NCI-H146 (cell line): ENCODE data around the gene TNS3.

Source experiments
- DNase-seq: peaks from one replicate; lab custom pipeline; 2025; lab: John Stamatoyannopoulos, UW

Gene TNS3

GRCh38 chr7:47428052-47428767 lies 153.7 kb downstream of the TNS3 start:
- DNase-seq, result peak; percentile 95

DNA sequence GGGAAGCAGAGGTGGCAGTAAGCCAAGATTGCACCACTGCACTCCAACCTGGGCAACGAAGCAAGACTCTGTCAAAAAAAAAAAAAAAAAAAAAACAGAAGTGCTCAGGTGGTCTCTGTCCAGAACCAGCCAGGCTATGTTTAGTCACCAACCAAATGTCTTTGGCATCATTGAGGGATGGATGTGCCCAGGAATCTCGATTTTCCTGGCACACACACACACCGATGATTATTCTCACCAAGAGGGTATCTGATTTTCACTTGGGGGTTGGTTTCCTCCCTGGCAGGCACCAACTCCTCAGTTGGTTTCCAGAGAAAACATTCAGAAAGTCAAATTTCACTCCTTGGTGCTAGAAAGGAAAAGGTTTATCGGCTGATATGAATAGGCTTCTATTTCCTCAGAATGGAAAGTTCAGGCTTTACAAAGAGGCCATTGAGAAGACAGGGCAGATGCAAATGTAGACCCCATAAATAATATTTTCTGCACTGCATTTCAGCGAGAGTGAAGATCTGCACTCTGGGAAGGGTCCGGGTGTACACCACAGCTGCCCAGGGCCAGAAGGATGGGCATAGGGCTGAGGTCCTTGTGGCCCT lies 154.8 kb downstream of the TNS3 start:
- DNase-seq, result no peak

DNA sequence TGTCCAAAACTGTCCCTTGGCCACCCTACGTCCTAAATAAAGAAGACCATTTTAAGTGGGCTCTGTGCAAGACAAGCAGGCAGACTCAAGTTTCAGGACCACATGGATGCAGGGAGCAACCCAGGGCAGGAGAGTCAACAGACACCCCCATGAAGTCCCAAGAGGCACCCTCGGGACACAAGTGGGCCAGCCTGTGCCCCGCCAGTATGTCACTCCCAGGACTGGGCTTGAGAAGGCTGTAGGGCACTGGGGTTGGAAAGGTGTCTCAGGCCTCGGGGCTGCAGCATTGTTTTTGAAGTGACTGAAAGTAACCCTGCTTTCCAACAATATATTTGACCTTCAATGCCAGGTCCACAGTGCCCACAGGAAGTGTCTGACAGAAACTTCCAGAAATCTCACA lies 157.4 kb downstream of the TNS3 start:
- no peak for DNase-seq

- no peak for DNase-seq
These were observed 158.7 kb downstream of the TNS3 start for GRCh38 chr7:47423196-47423595.

- no peak for DNase-seq
These were observed 159.3 kb downstream of the TNS3 start for GRCh38 chr7:47422611-47423010.

GRCh38 chr7:47421456-47421855 lies 160.5 kb downstream of the TNS3 start:
- DNase-seq, result no peak

DNA sequence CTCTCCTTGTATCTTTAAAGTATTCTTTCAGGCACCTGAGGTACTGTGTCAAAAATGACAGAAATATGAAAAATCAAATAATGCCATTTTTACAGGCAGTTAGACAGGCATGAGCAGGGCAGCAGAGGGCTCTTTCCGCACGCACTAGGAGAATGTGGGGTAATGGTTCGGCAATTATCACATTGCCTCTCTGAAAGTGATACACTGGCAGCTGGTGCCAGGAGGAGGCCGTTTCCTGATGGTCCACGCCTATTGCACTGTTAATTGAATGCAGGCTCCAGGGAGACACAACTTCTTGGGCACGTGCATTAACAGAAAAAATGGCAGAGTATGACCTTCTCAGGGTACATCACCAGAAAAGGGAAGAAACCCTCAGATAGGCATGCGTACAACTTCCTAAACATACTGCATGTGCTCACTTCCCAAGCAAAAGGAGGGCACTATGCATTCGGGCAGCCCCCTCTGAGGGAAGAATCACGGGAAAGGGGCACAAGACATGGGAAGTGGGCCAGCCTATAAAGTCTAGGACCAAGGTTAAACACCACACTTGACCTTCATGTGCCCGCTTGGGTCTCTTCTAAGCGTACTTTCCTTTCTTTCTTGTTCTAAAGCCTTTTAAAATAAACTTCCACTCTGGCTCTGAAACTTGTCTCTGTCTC lies 161.7 kb downstream of the TNS3 start:
- peak; percentile 7 for DNase-seq

DNA sequence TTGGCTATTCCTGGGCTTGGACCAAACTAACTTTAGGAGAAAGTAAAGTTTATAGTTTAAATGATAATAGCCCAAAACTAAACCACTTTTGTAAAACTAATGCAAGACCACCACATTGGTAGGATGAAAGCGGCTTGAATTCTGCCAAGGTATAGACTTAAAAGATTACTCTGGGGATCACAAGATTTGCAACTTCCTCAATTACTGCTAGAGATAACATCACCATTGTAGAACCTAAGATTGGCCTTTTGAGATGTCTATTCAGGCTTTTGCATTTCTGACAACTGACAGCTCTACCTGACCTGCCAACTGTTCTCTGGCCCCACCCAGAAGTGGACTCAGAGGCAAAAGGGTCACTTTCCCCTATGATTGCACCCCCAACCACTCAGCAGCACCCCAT lies 162.4 kb downstream of the TNS3 start:
- DNase-seq, result no peak

GRCh38 chr7:47418601-47419309 lies 163.2 kb downstream of the TNS3 start:
- DNase-seq, result no peak

DNA sequence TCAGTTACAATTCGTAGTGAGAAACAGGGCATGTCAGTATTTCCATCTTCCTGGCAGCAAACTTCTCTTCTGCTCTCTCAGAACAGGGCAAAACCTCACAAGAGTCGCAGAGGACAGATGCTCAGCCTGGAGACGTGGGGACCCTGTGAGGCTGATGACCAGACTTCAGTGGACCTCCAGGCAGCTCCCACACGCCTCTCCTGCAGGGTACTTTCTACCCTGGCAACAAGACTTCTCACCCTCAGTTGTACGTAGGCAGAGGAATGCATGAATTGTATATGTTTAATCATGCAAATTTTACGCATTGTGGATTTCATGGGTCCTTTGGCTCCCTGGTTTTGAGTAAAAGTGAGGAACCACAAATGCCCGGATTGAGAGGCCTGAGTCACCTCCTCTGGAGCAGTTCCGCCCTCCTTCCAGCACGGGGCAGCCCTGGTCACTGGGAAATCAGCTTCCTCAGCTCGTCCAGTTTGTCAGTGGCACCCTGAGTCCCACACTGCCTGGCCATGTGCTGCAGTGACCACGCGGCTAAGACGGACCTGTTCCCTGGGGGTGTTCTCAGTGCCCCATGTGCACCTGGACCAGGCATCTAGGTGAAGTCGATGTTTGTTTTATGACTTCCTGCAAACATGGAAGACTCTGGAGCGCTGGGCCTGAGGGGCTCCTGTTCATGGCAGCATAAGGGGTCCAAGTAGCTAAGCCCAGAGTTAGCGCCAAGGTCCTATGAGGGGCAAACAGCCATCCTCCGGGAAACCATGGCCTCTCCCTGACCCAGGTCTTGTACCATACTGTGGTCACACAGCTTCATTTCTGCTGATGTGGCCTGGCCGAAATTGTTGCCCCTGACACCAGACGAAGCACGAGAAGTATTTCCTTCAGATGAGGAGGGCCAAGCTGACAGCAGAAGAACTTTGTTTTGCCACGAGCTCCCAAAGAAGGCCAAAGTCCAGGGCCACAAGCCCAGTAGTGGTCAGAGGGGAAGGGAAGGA lies 165.1 kb downstream of the TNS3 start:
- no peak for DNase-seq

GRCh38 chr7:47415318-47416212 lies 166.3 kb downstream of the TNS3 start:
- no peak for DNase-seq

DNA sequence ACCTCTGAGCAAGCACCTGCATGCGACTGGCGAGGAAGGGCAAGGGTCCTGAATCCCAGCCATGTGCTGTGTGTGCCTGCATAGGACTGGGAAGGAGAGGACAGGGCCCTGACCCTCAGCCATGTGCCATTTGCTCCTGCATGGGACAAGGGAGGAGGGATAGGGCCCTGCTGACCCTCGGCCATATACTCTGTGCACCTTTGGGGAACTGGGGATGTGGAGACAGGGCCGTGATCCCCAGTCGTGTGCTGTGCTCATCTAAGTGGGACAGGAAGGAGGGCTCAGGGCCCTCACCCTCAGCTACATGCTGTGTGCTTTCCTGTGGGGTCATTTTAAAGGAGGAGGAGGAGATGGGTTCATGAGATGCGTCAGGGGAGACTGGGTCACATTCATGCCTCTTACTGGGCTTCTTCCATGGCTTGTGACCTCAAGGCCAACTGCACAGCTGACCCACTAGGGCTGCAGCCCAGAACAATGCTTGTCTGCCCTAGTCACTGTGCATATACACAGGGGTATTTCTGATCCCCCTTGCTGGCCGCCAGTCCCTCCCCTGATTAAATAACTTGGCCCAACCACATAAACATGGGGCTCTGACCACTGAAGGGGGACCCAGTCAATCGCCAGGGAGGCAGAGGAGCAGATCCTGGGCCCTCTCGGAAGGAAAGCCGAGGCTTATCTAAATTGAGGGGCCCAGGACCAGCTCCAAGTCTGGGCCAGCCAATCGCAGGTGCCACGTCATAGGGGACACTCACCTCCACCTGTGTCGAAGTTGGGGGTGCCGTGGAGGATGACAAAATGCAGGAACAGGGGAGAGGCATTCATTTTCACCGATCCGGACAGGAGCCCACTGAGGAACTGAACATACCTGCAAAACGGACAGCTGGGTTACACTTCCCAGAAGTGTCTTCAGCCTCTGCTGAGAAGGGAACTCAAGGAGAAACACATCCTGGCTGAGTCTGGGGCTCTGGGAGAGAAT lies 167.3 kb downstream of the TNS3 start:
- DNase-seq, result no peak

- DNase-seq, result no peak
These were observed 168.2 kb downstream of the TNS3 start for GRCh38 chr7:47413526-47414341.

DNA sequence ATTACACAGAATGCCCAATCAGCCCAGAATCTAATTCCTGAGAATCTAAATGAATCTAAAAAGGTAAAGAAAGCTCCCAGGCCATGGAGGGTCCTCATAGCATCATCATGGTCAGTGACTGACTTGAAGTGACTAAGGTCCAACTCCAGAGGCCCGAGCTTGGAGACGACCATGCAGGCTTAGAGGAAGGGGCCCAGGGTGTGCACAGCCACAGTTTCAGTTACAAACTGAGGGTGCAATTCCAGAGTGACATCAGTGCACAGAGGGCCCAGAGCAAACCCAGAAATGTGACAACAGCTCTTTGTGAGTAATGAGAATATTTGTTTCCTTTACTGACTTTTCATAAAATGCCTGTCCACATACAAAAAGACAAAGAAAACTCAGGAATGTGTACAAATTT lies 170.0 kb downstream of the TNS3 start:
- no peak for DNase-seq

DNA sequence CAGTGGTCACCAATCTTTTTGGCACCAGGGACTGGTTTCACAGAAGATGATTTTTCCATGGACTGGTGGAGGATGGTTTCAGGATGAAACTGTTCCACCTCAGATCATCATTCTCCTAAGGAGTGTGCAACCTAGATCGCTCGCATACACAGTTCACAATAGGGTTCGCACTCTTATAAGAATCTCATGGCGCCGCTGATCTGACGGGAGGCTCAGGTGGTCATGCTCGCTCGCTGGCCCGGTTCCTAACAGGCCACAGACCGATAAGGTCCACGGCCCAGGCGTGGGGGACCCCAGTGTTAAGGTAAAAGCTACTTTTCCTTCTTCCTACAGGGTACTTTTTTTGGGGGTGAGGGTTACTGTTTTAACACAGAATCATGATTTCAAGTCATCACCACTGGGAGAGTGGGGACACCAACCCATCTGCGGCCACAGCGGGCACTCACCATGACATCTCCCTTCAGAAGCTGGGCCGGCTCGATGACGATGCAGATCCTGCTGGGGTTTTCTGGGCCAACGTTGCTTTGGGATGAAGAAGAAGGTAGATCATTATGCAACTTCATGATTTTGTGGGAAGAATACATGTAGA lies 170.5 kb downstream of the TNS3 start:
- no peak for DNase-seq

- DNase-seq, result no peak
These were observed 173.2 kb downstream of the TNS3 start for GRCh38 chr7:47408675-47409074.

DNA sequence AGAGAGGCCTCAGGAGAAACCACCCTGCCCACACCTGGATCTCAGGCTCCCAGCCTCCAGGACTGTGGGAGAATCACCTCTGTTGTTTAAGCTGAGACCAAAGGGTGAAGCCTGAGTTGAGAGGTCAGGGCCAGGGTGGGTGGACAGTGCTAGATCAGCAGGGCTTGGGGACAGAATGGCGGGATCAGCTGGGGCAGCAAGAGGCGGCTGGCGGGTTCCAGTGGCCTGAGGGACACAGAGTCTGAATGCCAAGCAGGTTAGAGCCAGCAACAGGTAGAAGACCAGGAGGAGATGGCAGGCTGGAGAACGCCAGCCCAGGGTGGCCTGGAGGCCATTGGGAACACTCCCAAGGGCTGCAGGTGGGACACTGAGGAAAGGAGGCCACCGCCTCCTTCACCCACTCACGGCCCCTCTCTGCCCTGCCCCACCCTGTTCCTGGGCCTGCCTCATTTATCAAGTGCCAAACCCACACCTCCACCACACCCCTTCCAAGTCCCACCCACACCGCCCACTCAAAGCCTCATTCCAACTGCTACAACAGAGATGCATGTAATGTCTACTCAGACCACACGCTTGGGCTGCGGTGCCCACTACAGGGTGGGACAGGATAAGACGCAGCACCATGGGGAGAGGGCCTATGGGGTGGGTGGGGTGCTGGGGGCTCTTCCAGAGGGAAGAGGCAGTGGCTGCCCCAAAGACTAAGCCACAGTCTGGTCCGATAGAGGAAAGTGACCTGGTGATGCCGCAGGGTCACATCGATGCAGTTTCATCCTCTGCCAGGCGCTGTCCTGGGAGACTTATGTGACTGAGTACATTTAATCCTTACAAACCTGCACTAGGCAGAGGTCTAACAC lies 173.9 kb downstream of the TNS3 start:
- no peak for DNase-seq
